ENCODE data around the gene FTSJ3. TPM values are rescaled to one million over a fixed set of nuclear protein-coding genes. Genes with fewer than 3 reads are reported as not detected.

FTSJ3 gene
- total and polyA plus RNA-seq, 10 of the 15 experiments (the other 5 are each of a cell fraction or from before 2014, with no cell fraction given): 17.2 to 79.2 (median 50.4) TPM

GRCh38 chr17:63819585-63820537, 7.6 kb downstream of the FTSJ3 start (continued):
- TF ChIP-seq CHD2 (IDR thresholded peaks at IDR 0.05; ENCODE audit: borderline replicate concordance, low read depth, low read length) (no peak), SUZ12 (IDR thresholded peaks at IDR 0.05; ENCODE audit: unreplicated experiment) (no peak), FOXM1 (IDR thresholded peaks at IDR 0.05; ENCODE audit: low read depth, low read length) (no peak), POLR2AphosphoS5 (IDR thresholded peaks at IDR 0.05; ENCODE audit: low read length) (peak; percentile 18; the same call in 1 of the 2 replicates), CBFB (IDR thresholded peaks at IDR 0.05; ENCODE audit: low read depth) (no peak), HDAC6 (IDR thresholded peaks at IDR 0.05; ENCODE audit: unreplicated experiment) (no peak), RELA (IDR thresholded peaks at IDR 0.05; ENCODE audit: borderline replicate concordance, partially characterized antibody) (no peak), RBBP5 (conservative IDR thresholded peaks at IDR 0.05) (no peak), TAF1 (IDR thresholded peaks at IDR 0.05; ENCODE audit: borderline replicate concordance, low read depth, low read length) (no peak)

GRCh38 chr17:63819131-63819530, 8.3 kb downstream of the FTSJ3 start:
- Histone ChIP-seq H3K79me2 (ENCODE audit: control insufficient read depth, insufficient read depth, low read length) (no peaks in the 10 kb centered on the region; the same call in 1 of the 2 replicates), H3K36me3 (ENCODE audit: control insufficient read depth in 2 of 2, insufficient read depth in 2 of 2, low read length in 1 of 2) (peaks cover 44 to 46% of the 10 kb centered on the region in 2 experiments), H3K9ac (ENCODE audit: control insufficient read depth, insufficient read depth, low read length) (no peak overlapping the region), H3K4me2 (ENCODE audit: control insufficient read depth, insufficient read depth) (no peak overlapping the region), H4K20me1 (ENCODE audit: control insufficient read depth, insufficient read depth) (no peaks in the 10 kb centered on the region; the same call in 1 of the 2 replicates), H3K27me3 (replicated peaks in 1 of 2; ENCODE audit: control insufficient read depth in 2 of 2, insufficient read depth in 2 of 2, low read length in 1 of 2) (no peaks in the 10 kb centered on the region), H2AFZ (ENCODE audit: control insufficient read depth, low read depth, low read length) (no peak overlapping the region), H3K9me3 (replicated peaks; ENCODE audit: control insufficient read depth, insufficient read depth, low read length) (no peaks in the 10 kb centered on the region), H3K4me3 (no peak overlapping the region), H3K4me1 (ENCODE audit: control insufficient read depth, insufficient read depth, low read length) (no peaks in the 10 kb centered on the region), H3K27ac (ENCODE audit: control insufficient read depth, insufficient read depth) (no peak overlapping the region)
- CTCF ChIA-PET: interaction anchor here (1.6 kb wide), 1 partner anchor 9 kb away, joined by 4 read pairs; no protein-coding TSS in a partner anchor
- no peak for DNase-seq (ENCODE audit: low read depth, low spot score)
- RAD21 ChIA-PET (ENCODE audit: unreplicated experiment): interaction anchor here (0.6 kb wide), 1 partner anchor 124 kb away, joined by 3 read pairs; no protein-coding TSS in a partner anchor
- no peak for FAIRE-seq
- SMC1A ChIA-PET (ENCODE audit: uncharacterized antibody, unreplicated experiment): interaction anchor here (1.0 to 1.7 kb wide), 3 partner anchors 11 to 47 kb away, joined by 3 read pairs; no protein-coding TSS in a partner anchor
- intact Hi-C loops (cut with micrococcal nuclease; ENCODE audit: unreplicated experiment): no loop called here
- 89% methylated on average over 6 of the region's 6 CpGs for WGBS (ENCODE audit: insufficient coverage, insufficient replicate concordance, low lambda C conversion rate, missing lambda C conversion rate)
- POLR2A ChIA-PET: interaction anchor here (1.0 kb wide), 1 partner anchor 22 kb away, joined by 3 read pairs; no protein-coding TSS in a partner anchor
- in situ Hi-C loops (cut with MboI): no loop called here
- no TSS peak for BruUV-seq (replicated peaks)
- ATAC-seq: no peak
- no peak for TF ChIP-seq NFXL1 (IDR thresholded peaks at IDR 0.05; ENCODE audit: borderline replicate concordance)
- TF ChIP-seq ZBTB11 (CRISPR knock-in tag; IDR thresholded peaks at IDR 0.05): no peak
- no peak for TF ChIP-seq TCF7 (IDR thresholded peaks at IDR 0.05; ENCODE audit: borderline replicate concordance)
- TF ChIP-seq CBX5 (IDR thresholded peaks at IDR 0.05; ENCODE audit: low read depth): no peak
- TF ChIP-seq SMAD1 (IDR thresholded peaks at IDR 0.05; ENCODE audit: low read depth, partially characterized antibody): no peak
- TF ChIP-seq TCF12 (IDR thresholded peaks at IDR 0.05; ENCODE audit: low read depth, low read length): no peak
- TF ChIP-seq IRF4 (IDR thresholded peaks at IDR 0.05; ENCODE audit: low read depth, low read length): no peak
- no peak for TF ChIP-seq MYC (IDR thresholded peaks at IDR 0.05; ENCODE audit: insufficient read depth, insufficient read length, insufficient replicate concordance, low read length, severe bottlenecking)
- TF ChIP-seq NR2C1 (IDR thresholded peaks at IDR 0.05): no peak
- TF ChIP-seq RAD51 (IDR thresholded peaks at IDR 0.05): no peak
